Esophagus muscularis mucosa (tissue), 3 donors: ENCODE results near the gene TUBGCP2.

ENCODE experiments used
- CTCF ChIP-seq, 3 experiments: fragments of 200-600 bp in 2 of 3; fragments of 450-650 bp in 1 of 3; sonication (generic) in 2 of 3; IDR thresholded peaks; one replicate each; pipeline ENCODE4 v1.5.1; 2017 to 2019; ENCODE audit warnings: antibody characterized with exemption in 3 of 3, mild to moderate bottlenecking in 2 of 3, moderate library complexity in 1 of 3
- POLR2A ChIP-seq: fragments of 450-650 bp; IDR thresholded peaks from one replicate; pipeline ENCODE4 v1.6.1; 2017; ENCODE audit warnings: antibody characterized with exemption, moderate library complexity, mild to moderate bottlenecking, low read depth
- POLR2AphosphoS5 ChIP-seq, 2 donors: sonication (generic); formaldehyde crosslinking; IDR thresholded peaks; one replicate each; pipeline ENCODE4 v1.6.1; 2017; ENCODE audit warnings: antibody characterized with exemption in 2 of 2

DNA sequence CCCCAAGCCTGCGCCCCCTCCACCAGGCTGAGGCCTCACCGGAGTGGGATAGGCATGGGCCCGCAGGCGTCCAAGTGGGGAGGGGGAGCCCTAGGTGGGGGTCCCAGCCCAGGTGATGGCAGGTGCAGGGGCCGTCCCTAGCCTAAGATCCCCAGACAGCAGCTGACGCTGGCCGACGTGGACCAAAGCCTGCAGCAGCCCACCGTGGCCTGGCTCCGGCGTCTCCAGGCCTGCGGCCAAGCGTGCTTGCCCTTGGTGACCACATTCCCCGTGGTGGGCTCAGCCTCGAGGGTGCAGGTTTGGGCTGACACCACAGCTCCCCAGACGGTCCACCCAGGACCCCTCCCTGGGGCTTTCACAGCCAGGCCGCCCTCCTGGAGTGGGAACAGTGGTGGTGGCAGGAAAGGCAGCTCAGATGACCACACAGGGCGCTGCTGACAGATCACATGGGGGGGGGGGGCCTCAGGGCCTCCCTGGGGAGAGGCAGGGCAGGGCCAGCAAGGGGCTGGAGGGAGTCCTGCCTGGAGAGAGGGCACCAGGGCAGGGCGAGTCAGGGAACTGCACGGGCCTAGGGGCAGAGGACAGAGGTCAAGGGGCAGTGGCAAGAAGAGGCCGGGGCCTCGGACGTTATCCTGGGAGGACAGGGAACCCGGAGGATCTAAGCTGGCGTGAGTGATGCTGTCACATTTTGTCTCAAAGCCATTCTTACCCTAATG, 31.2 kb downstream of the TUBGCP2 start:
- no peak for TF ChIP-seq POLR2A
- TF ChIP-seq POLR2AphosphoS5 (IDR thresholded peaks at IDR 0.05): no peak
- no peak for TF ChIP-seq CTCF (IDR thresholded peaks at IDR 0.05)
